ENCODE data around the gene MYH10. TPM values are rescaled to one million over a fixed set of nuclear protein-coding genes. Genes with fewer than 3 reads are reported as not detected.

MYH10 gene
- total and polyA plus RNA-seq, 9 donors, result 30.4 to 117 (median 75.5) TPM

- no peak overlapping the region for H3K4me3 ChIP-seq
- H3K4me1 ChIP-seq (ENCODE audit: insufficient read depth), result peaks cover 5% of the 10 kb centered on the region
- TF ChIP-seq EP300 (IDR thresholded peaks at IDR 0.05), result no peak
- no peak for TF ChIP-seq CTCF (IDR thresholded peaks at IDR 0.05)
- TF ChIP-seq POLR2A (IDR thresholded peaks at IDR 0.05), result no peak
- no peak for DNase-seq
- 60 to 72% (median 64%) methylated on average over 6 of the region's 6 CpGs for WGBS, 3 donors
- H3K36me3 ChIP-seq, result no peaks in the 10 kb centered on the region
- intact Hi-C loops (cut with DNase I), result no loop called here
- no peak overlapping the region for H3K27ac ChIP-seq
- no peaks in the 10 kb centered on the region for H3K9me3 ChIP-seq
- no peaks in the 10 kb centered on the region for H3K27me3 ChIP-seq
Observed at GRCh38 chr17:8503368-8503767, 127.2 kb downstream of the MYH10 start.

- H3K4me1 ChIP-seq (ENCODE audit: insufficient read depth), result peaks cover 5% of the 10 kb centered on the region
- TF ChIP-seq CTCF (IDR thresholded peaks at IDR 0.05), result no peak
- no peak for TF ChIP-seq POLR2A (IDR thresholded peaks at IDR 0.05)
- TF ChIP-seq EP300 (IDR thresholded peaks at IDR 0.05), result no peak
- DNase-seq, result no peak
- H3K27ac ChIP-seq, result no peak overlapping the region
- H3K9me3 ChIP-seq, result no peaks in the 10 kb centered on the region
- H3K36me3 ChIP-seq, result no peaks in the 10 kb centered on the region
- no peak overlapping the region for H3K4me3 ChIP-seq
- H3K27me3 ChIP-seq, result no peaks in the 10 kb centered on the region
- intact Hi-C loops (cut with DNase I), result no loop called here
- 56 to 63% (median 63%) methylated on average over 6 of the region's 6 CpGs for WGBS, 3 donors
Observed at GRCh38 chr17:8502126-8502525, 128.4 kb downstream of the MYH10 start.

- DNase-seq, result no peak
- Histone ChIP-seq H3K9me3 (no peaks in the 10 kb centered on the region), H3K4me1 (ENCODE audit: insufficient read depth) (peaks cover 5% of the 10 kb centered on the region), H3K36me3 (no peaks in the 10 kb centered on the region), H3K4me3 (no peak overlapping the region), H3K27ac (no peak overlapping the region), H3K27me3 (no peaks in the 10 kb centered on the region)
- WGBS, 3 donors, result 77 to 85% (median 81%) methylated on average over 8 of the region's 8 CpGs
- TF ChIP-seq CTCF (IDR thresholded peaks at IDR 0.05) (no peak), POLR2A (IDR thresholded peaks at IDR 0.05) (no peak), EP300 (IDR thresholded peaks at IDR 0.05) (no peak)
- intact Hi-C loops (cut with DNase I), result no loop called here
Observed at GRCh38 chr17:8500609-8501008, 129.9 kb downstream of the MYH10 start.

GRCh38 chr17:8499614-8500013, 130.9 kb downstream of the MYH10 start:
- Histone ChIP-seq H3K27ac (no peak overlapping the region), H3K4me3 (no peak overlapping the region), H3K36me3 (no peaks in the 10 kb centered on the region), H3K4me1 (ENCODE audit: insufficient read depth) (peaks cover 5% of the 10 kb centered on the region), H3K9me3 (no peaks in the 10 kb centered on the region), H3K27me3 (no peaks in the 10 kb centered on the region)
- DNase-seq, result no peak
- no peak for TF ChIP-seq POLR2A (IDR thresholded peaks at IDR 0.05)
- TF ChIP-seq CTCF (IDR thresholded peaks at IDR 0.05), result no peak
- no peak for TF ChIP-seq EP300 (IDR thresholded peaks at IDR 0.05)
- intact Hi-C loops (cut with DNase I), result no loop called here
- WGBS, 3 donors, result 33 to 60% (median 44%) methylated on average over 5 of the region's 5 CpGs

Measured in ovary (tissue), 9 donors.